RWPE2 (cell line): Measurements from ENCODE around the gene SLC25A39.

Experiments
- ATAC-seq: fragments of 200-7000 bp; cut with Tn5 transposase; 3 replicates; pipeline ENCODE4 v1.9.1; 2021; ENCODE audit warnings: low read depth
- DNase-seq: peaks from one replicate; pipeline ENCODE4 v3.0.0-alpha.2; 2020; ENCODE audit warnings: low spot score
- H3K27ac ChIP-seq: fragments of 450-650 bp; 2 replicates; pipeline ENCODE4 v1.5.1; 2017; ENCODE audit warnings: mild to moderate bottlenecking; ENCODE audit not compliant: poor library complexity, severe bottlenecking
- H3K27me3 ChIP-seq: fragments of 250-450 bp; sonication (Bioruptor Pico); 2 replicates; pipeline ENCODE4 v1.5.1; 2021; ENCODE audit warnings: mild to moderate bottlenecking, moderate library complexity; ENCODE audit not compliant: insufficient read depth, poor library complexity, severe bottlenecking
- H3K36me3 ChIP-seq: fragments of 250-450 bp; sonication (Bioruptor Pico); 2 replicates; pipeline ENCODE4 v1.5.1; 2020; ENCODE audit warnings: low read depth, mild to moderate bottlenecking, moderate library complexity
- H3K4me1 ChIP-seq: fragments of 250-450 bp; sonication (Bioruptor Pico); 2 replicates; pipeline ENCODE4 v1.5.1; 2021; ENCODE audit warnings: mild to moderate bottlenecking, moderate library complexity; ENCODE audit not compliant: insufficient read depth, poor library complexity, severe bottlenecking
- H3K4me3 ChIP-seq: fragments of 250-450 bp; sonication (Bioruptor Pico); 2 replicates; pipeline ENCODE4 v1.5.1; 2021; ENCODE audit warnings: mild to moderate bottlenecking, moderate library complexity; ENCODE audit not compliant: severe bottlenecking
- H3K9me3 ChIP-seq: fragments of 250-450 bp; sonication (Bioruptor Pico); 2 replicates; pipeline ENCODE4 v1.5.1; 2021; ENCODE audit warnings: mild to moderate bottlenecking, moderate library complexity; ENCODE audit not compliant: severe bottlenecking
- CTCF ChIP-seq: fragments of 450-650 bp; IDR thresholded peaks from one replicate; pipeline ENCODE4 v1.5.1; 2017; ENCODE audit warnings: mild to moderate bottlenecking, moderate library complexity; ENCODE audit not compliant: poor library complexity, severe bottlenecking

The SLC25A39 gene

GRCh38 chr17:44335968-44336367, 11.3 kb upstream of the SLC25A39 start:
- H3K4me1 ChIP-seq = no peaks in the 10 kb centered on the region
- DNase-seq = no peak
- no peaks in the 10 kb centered on the region for H3K27me3 ChIP-seq
- no peak overlapping the region for H3K27ac ChIP-seq
- H3K4me3 ChIP-seq = no peak overlapping the region
- no peaks in the 10 kb centered on the region for H3K9me3 ChIP-seq
- no peak for ATAC-seq
- TF ChIP-seq CTCF = no peak
- no peaks in the 10 kb centered on the region for H3K36me3 ChIP-seq

- ATAC-seq = no peak
- H3K4me3 ChIP-seq = no peak overlapping the region
These were observed 10.9 kb upstream of the SLC25A39 start for GRCh38 chr17:44335564-44335963.

GRCh38 chr17:44334727-44335126, 10.1 kb upstream of the SLC25A39 start:
- H3K27me3 ChIP-seq = no peaks in the 10 kb centered on the region
- TF ChIP-seq CTCF = no peak
- H3K27ac ChIP-seq = no peak overlapping the region
- ATAC-seq (no peak), DNase-seq (no peak)
- H3K9me3 ChIP-seq = no peaks in the 10 kb centered on the region
- H3K4me3 ChIP-seq = no peak overlapping the region
- no peaks in the 10 kb centered on the region for H3K4me1 ChIP-seq
- H3K36me3 ChIP-seq = no peaks in the 10 kb centered on the region

More at GRCh38 chr17:44335564-44335963, 10.9 kb upstream of the SLC25A39 start:
- Histone ChIP-seq H3K4me1 (no peaks in the 10 kb centered on the region), H3K27ac (no peak overlapping the region), H3K36me3 (no peaks in the 10 kb centered on the region), H3K27me3 (no peaks in the 10 kb centered on the region), H3K9me3 (no peaks in the 10 kb centered on the region)
- DNase-seq = no peak
- TF ChIP-seq CTCF = no peak

GRCh38 chr17:44334315-44334714, 9.7 kb upstream of the SLC25A39 start:
- ATAC-seq = no peak

More at GRCh38 chr17:44334315-44334714, 9.7 kb upstream of the SLC25A39 start:
- Histone ChIP-seq H3K36me3 (no peaks in the 10 kb centered on the region), H3K27me3 (no peaks in the 10 kb centered on the region), H3K9me3 (no peaks in the 10 kb centered on the region), H3K4me1 (no peaks in the 10 kb centered on the region), H3K27ac (no peak overlapping the region), H3K4me3 (no peak overlapping the region)
- DNase-seq = no peak
- no peak for TF ChIP-seq CTCF
